GM21737 (cell line): Measurements from ENCODE around the gene GAGE1.
"Not testable (repeated sequence)": the region's sequence is repeated elsewhere in the genome, so short reads cannot be mapped to it uniquely, and the experiment has no call there.

Experiments used
- ATAC-seq: cut with Tn5 transposase; IDR thresholded peaks from one replicate; pipeline ENCODE4 v1.9.1; 2021; ENCODE audit warnings: mild to moderate bottlenecking, moderate library complexity; ENCODE audit not compliant: unreplicated experiment

Gene GAGE1, protein sequence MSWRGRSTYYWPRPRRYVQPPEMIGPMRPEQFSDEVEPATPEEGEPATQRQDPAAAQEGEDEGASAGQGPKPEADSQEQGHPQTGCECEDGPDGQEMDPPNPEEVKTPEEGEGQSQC

DNA sequence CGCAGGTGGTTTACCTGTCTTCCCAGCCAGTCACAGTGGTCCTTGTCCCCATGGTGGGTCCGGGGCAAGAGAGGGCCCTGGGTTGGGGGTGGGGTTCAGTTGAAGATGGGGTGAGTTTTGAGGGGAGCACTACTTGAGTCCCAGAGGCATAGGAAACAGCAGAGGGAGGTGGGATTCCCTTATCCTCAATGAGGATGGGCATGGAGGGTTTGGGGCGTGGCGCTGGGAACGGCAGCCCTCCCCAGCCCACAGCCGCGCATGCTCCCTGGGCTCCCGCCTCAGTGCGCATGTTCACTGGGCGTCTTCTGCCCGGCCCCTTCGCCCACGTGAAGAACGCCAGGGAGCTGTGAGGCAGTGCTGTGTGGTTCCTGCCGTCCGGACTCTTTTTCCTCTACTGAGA lies at the start of gene GAGE1:
GAGE1 (plus strand) TSS at position 301 of the 400 bp plus-strand sequence. CDS start 1,155 bp downstream, outside the sequence.
- ATAC-seq, result not testable (repeated sequence)

GRCh38 chrX:49550989-49551388 lies 47.8 kb upstream of the GAGE1 start, which contains the start of gene GAGE12E:
TSS of gene GAGE12E (plus strand) at chrX:49551289. CDS start at chrX:49552444, 1,155 bp downstream.
- not testable (repeated sequence) for ATAC-seq

DNA sequence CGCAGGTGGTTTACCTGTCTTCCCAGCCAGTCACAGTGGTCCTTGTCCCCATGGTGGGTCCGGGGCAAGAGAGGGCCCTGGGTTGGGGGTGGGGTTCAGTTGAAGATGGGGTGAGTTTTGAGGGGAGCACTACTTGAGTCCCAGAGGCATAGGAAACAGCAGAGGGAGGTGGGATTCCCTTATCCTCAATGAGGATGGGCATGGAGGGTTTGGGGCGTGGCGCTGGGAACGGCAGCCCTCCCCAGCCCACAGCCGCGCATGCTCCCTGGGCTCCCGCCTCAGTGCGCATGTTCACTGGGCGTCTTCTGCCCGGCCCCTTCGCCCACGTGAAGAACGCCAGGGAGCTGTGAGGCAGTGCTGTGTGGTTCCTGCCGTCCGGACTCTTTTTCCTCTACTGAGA lies 38.3 kb upstream of the GAGE1 start, which contains the start of gene GAGE12F:
GAGE12F (plus strand) TSS at position 301 of the 400 bp plus-strand sequence. CDS start 1,155 bp downstream, outside the sequence.
- not testable (repeated sequence) for ATAC-seq

- ATAC-seq, result not testable (repeated sequence)
Observed at GRCh38 chrX:49568728-49569127, 30.1 kb upstream of the GAGE1 start.

DNA sequence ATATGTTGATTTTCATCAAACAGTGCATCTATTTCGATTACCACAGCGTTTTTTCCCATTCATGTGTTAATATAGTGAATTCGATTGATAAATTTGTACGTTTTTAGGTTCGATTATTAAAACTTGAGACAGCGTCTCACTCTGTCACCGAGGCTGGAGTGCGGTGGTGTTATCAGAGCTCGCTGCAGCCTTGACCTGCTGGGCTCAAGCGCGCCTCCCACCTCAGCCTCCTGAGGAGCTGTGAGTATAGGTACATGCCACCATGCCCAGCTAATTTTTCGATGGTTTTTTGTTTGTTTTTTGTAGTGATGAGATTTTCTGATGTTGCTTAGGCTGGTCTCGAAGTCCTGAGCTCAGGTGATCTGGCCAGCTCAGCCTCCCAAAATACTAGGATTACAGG lies 29.7 kb upstream of the GAGE1 start:
- not testable (repeated sequence) for ATAC-seq

DNA sequence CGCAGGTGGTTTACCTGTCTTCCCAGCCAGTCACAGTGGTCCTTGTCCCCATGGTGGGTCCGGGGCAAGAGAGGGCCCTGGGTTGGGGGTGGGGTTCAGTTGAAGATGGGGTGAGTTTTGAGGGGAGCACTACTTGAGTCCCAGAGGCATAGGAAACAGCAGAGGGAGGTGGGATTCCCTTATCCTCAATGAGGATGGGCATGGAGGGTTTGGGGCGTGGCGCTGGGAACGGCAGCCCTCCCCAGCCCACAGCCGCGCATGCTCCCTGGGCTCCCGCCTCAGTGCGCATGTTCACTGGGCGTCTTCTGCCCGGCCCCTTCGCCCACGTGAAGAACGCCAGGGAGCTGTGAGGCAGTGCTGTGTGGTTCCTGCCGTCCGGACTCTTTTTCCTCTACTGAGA lies 28.7 kb upstream of the GAGE1 start, which contains the start of gene GAGE12G:
GAGE12G (plus strand) TSS at position 301 of the 400 bp plus-strand sequence. CDS start 1,155 bp downstream, outside the sequence.
- ATAC-seq, result not testable (repeated sequence)

GRCh38 chrX:49579649-49580048 lies 19.2 kb upstream of the GAGE1 start, which contains the start of gene GAGE12H:
TSS of gene GAGE12H (plus strand) at chrX:49579949. CDS start at chrX:49581104, 1,155 bp downstream.
- ATAC-seq, result not testable (repeated sequence)

- ATAC-seq, result not testable (repeated sequence)
Observed at GRCh38 chrX:49589196-49589595, 9.6 kb upstream of the GAGE1 start, which contains the start of gene GAGE2A. TSS of gene GAGE2A (plus strand) at chrX:49589496. CDS start at chrX:49590651, 1,155 bp downstream.

DNA sequence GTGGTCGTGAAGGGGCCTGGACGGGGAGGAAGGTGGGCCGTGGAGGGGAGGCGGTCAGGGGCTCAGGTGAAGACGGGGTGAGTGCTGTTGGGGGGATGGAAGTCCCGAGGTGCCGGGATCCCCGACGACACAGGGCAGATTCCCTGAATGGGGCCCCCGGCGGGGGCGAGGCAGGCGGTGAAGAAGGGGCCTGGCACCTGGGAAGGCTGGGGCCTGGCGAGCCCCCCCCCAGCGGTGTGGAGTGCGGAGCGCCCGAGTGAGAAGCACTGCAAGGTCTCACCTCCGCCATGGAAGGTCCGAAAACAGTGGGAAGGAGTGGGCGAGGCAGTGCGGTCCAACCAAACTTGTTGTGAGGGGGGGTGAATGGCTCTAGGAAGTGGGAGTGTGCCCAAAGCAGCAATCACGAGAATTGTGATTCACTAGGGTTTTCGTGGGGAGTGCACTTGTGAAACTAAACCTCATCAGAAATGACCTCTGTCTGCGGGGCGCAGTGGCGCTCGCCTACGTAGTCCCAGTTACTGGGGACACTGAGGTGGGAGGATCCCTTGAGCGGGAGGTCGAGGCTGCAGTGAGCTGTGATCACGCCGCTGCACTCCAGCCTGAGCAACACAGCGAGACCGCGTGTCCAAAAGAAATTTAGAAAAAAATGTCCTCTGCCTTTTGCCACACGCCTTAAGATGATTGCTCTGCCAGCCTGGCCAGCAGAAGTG lies 8.9 kb upstream of the GAGE1 start:
- ATAC-seq, result not testable (repeated sequence)

DNA sequence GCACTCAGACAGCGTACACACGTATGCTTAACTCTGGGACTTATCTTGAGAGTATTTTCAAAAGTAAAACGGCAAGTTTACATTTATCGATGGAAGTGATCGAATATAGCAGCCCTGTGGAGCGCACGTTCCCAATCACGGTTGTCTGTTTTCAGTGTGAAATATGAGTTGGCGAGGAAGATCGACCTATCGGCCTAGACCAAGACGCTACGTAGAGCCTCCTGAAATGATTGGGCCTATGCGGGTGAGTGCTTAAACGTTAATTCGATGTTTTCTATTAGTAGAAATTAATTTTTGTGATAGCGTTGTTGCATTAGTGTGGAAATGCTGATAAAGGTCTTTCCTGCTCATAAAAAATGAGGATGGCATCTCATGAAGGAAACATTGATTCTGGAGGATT lies 8.3 kb upstream of the GAGE1 start:
- ATAC-seq, result not testable (repeated sequence)

DNA sequence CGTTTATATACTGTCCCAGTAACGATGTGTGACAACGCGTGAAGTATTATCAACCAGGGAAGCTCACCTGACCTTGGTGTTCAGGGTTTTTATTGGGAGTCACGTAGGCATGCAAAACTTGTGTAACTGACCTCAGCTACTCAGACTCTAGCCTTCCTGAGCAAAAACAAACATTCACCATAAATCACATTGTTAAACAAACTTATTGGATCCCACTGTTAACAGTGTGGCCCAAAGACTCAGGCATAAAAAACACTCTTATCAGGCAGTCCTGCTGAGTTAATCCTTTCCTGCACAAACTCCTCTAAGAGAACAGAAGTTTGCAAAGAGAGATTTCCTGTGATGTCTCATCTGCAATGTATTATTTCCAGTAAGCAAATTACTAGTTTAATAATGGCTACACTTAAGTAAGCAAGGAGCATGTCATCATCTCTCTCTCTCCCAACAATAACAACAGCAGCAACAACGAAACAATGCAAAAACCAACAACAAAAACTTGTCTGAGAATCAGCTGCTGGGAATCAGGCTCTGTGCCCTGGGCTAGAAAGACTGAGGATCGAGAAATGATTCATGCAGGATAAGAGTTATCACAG lies 12.0 kb downstream of the GAGE1 start:
- no peak for ATAC-seq

- no peak for ATAC-seq
Observed at GRCh38 chrX:49618574-49618973, 19.8 kb downstream of the GAGE1 start.

- no peak for ATAC-seq
Observed at GRCh38 chrX:49627086-49627777, 28.4 kb downstream of the GAGE1 start.

GRCh38 chrX:49644991-49645637 lies 46.3 kb downstream of the GAGE1 start:
- ATAC-seq, result no peak

GRCh38 chrX:49656533-49656932 lies 57.7 kb downstream of the GAGE1 start:
- no peak for ATAC-seq
